Stimulated activated CD4-positive, alpha-beta T cell treated with anti-CD3 and anti-CD28 coated beads, Interleukin-12 subunit alpha, Interleukin-12 subunit beta, amount 100 ng/mL, for 48 hours (primary cell): ENCODE data around the gene FAM227A.
A peak's percentile ranks its signal among the peaks of the same experiment; 100 is the strongest.

ENCODE experiments used
- DNase-seq, 3 donors: peaks; one replicate each; pipeline ENCODE4 v3.0.0-alpha.2; 2020; ENCODE audit warnings: low read depth in 2 of 3, low spot score in 1 of 3

FAM227A gene

GRCh38 chr22:38656256-38657044, at the start of gene FAM227A, which contains the start of gene CBY1:
TSS of gene FAM227A (minus strand) at chr22:38656392. CDS start at chr22:38650168, 6,224 bp downstream.
TSS of gene CBY1 (plus strand) at chr22:38656638. CDS start at chr22:38668055, 11,417 bp downstream.
- peak; percentile 67 to 84 (median 79) for DNase-seq

GRCh38 chr22:38705235-38706100, 49.3 kb upstream of the FAM227A start, which contains the start of gene GTPBP1:
TSS of gene GTPBP1 (plus strand) at chr22:38705944. CDS start at chr22:38705956, 12 bp downstream.
- DNase-seq, result peak; percentile 94 to 99 (median 96)

GRCh38 chr22:38704654-38705234, 48.6 kb upstream of the FAM227A start:
- no peak for DNase-seq

GRCh38 chr22:38700789-38701628, 44.8 kb upstream of the FAM227A start, which contains the start of gene JOSD1:
TSS of gene JOSD1 (minus strand) at chr22:38700943. CDS start at chr22:38699987, 956 bp downstream.
- DNase-seq, result peak; percentile 94 to 99 (median 95)

GRCh38 chr22:38700270-38700788, 44.1 kb upstream of the FAM227A start:
- DNase-seq, result peak in 1 of 3 donors; percentile 43

- DNase-seq, result no peak
Measured at GRCh38 chr22:38699784-38700183, 43.6 kb upstream of the FAM227A start.

- no peak for DNase-seq
Measured at GRCh38 chr22:38699143-38699542, 43.0 kb upstream of the FAM227A start.

GRCh38 chr22:38698407-38699094, 42.4 kb upstream of the FAM227A start:
- DNase-seq, result no peak

GRCh38 chr22:38697425-38698089, 41.4 kb upstream of the FAM227A start:
- DNase-seq, result no peak

GRCh38 chr22:38696606-38697424, 40.6 kb upstream of the FAM227A start:
- peak in 2 of 3 donors; percentile 22 to 36 for DNase-seq

- DNase-seq, result no peak
Measured at GRCh38 chr22:38694940-38695339, 38.7 kb upstream of the FAM227A start.

GRCh38 chr22:38694049-38694448, 37.9 kb upstream of the FAM227A start:
- no peak for DNase-seq

- DNase-seq, result no peak
Measured at GRCh38 chr22:38689651-38690050, 33.5 kb upstream of the FAM227A start.

- DNase-seq, result no peak
Measured at GRCh38 chr22:38685761-38686160, 29.6 kb upstream of the FAM227A start.

GRCh38 chr22:38684895-38685294, 28.7 kb upstream of the FAM227A start:
- DNase-seq, result no peak

GRCh38 chr22:38681582-38682335, 25.6 kb upstream of the FAM227A start, which contains the start of gene TOMM22:
TSS of gene TOMM22 (plus strand) at chr22:38681957. CDS start at chr22:38681979, 22 bp downstream.
- peak; percentile 74 to 82 (median 77) for DNase-seq

GRCh38 chr22:38675833-38676232, 19.6 kb upstream of the FAM227A start:
- no peak for DNase-seq
